CD4-positive, alpha-beta T cell treated with Interleukin-17A for 1 hour (primary cell): ENCODE measurements around the gene CRYL1.

Experiments
- DNase-seq: peaks from one replicate; pipeline ENCODE4 v3.0.0-alpha.2; 2020

Gene CRYL1, protein sequence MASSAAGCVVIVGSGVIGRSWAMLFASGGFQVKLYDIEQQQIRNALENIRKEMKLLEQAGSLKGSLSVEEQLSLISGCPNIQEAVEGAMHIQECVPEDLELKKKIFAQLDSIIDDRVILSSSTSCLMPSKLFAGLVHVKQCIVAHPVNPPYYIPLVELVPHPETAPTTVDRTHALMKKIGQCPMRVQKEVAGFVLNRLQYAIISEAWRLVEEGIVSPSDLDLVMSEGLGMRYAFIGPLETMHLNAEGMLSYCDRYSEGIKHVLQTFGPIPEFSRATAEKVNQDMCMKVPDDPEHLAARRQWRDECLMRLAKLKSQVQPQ

DNA sequence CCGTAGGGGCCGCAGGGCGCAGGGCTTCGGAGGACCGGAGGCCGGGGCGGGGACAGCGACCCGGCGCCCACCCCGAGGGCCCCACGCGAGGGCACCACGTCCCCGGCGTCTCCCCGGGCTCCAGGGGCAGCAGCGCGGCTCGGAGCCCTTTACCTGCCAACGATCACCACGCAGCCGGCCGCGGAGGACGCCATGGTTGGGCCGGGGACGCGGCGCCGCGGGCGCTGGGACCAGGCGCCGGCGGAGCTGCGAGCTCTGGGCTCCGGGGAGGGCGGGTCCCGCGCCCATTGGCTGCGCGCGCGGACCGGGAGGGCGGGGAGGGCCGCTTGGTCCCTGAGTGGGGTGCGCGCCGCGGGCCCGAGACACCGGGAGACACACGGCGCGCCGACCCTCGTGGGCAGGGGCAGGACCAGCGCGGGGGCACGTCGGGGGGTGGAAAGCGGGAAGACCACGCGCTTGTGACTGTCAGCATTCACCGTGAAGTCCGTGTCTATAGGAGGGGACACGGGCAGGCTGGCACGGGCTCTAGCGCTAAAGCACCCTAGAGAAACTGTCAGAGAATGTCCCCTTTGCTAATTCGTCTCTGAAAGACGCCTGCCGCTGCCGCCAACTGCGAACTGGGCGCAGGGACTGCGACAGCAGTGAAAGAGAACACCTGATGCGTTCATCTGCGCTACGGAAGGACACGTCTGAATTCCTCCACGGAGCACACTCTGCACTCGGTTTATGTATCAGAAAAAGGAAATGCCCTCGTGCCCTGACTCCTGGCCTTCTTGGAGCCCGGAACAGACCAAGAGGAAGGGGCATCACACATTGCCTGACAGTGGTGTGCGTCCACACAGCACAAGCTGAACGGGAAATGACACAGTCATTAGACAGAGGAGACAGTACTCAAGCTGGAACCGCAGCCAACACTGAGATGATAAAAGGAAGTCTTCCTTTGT lies at the start of gene CRYL1:
CRYL1 (minus strand) TSS at position 257 of the 944 bp plus-strand sequence; CDS start at position 194, 63 bp downstream.
- DNase-seq: peak; percentile 75

- DNase-seq: no peak
These were observed 48.0 kb upstream of the CRYL1 start for GRCh38 chr13:20573636-20574035.

GRCh38 chr13:20573186-20573585 lies 47.5 kb upstream of the CRYL1 start:
- DNase-seq: no peak

- DNase-seq: no peak
These were observed 46.0 kb upstream of the CRYL1 start for GRCh38 chr13:20571676-20572075.

GRCh38 chr13:20570517-20570916 lies 44.9 kb upstream of the CRYL1 start:
- DNase-seq: no peak

GRCh38 chr13:20567881-20568528 lies 42.3 kb upstream of the CRYL1 start:
- no peak for DNase-seq

- peak; percentile 84 for DNase-seq
These were observed 41.5 kb upstream of the CRYL1 start, which contains the start of gene IFT88 for GRCh38 chr13:20566898-20567874. TSS of gene IFT88 (plus strand) at chr13:20567157. CDS start at chr13:20574386, 7,229 bp downstream.

- no peak for DNase-seq
These were observed 40.8 kb upstream of the CRYL1 start for GRCh38 chr13:20566468-20566897.

DNA sequence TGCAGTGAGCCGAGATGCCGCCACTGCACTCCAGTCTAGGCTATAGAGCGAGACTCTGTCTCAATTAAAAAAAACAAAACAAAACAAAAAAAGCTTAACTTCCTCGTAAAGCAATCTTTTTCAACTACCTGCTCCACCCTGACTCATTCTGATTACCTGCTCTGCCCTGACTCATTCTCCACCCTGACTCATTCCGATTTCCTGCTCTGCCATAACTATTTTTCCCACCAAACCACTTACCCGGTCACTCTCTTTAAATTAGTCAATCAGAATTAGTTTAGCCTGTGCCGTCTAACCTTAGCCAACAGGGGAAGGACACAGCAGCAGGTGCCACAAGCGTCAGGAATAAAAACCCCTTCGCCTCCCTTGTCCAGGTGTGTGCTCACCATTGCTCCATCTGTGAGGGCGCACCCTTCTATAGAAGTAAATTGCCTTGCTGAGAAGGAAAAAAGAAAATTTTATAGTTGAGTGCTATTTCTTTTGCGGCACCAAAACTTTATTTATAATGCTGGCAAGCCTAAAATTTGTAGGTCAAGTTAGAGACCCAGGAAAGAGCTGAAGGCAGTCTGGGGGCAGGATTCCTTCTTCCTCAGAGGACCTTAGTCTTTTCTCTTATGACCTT lies 39.6 kb upstream of the CRYL1 start:
- no peak for DNase-seq

GRCh38 chr13:20561741-20562140 lies 36.1 kb upstream of the CRYL1 start:
- no peak for DNase-seq

GRCh38 chr13:20559659-20560356 lies 34.2 kb upstream of the CRYL1 start:
- no peak for DNase-seq

GRCh38 chr13:20558982-20559381 lies 33.3 kb upstream of the CRYL1 start:
- DNase-seq: no peak

DNA sequence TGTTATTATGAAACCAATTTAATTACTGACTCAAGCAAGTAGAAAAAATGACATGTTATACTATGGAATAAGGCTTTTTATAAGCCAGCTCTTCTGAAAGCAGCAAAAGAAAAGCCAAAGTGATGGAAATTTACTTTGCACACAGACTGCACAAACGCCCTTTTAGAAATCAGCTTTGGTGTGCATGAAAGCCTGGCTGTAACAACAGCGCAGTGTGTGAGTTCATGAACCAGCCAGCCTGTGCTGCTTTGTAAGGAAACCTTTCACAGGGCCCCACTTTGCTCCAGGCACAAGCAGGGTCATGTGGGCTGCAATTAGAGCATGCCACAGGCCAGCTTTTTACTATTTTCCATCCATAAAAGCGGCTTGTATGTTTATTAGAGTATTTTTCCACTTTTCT lies 27.7 kb upstream of the CRYL1 start:
- DNase-seq: no peak

DNA sequence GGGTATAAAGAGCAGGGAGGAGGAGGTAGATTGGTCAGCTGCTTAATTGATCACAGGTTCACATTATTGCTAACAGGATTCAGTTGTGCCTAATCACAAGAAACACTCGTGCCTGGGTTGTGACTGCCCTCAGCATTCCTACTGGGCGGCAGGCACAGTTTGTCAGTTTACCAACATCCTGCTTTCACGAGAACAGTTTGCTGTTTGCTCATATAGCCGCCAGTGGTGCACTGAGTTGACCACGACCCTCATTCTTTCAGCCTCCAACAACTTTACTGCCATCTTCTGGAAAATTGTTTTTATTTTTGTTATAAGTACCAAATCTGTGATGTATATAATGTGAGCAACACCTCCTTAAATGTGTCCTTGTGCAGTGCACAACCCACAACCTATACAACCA lies 25.1 kb upstream of the CRYL1 start:
- DNase-seq: no peak

DNA sequence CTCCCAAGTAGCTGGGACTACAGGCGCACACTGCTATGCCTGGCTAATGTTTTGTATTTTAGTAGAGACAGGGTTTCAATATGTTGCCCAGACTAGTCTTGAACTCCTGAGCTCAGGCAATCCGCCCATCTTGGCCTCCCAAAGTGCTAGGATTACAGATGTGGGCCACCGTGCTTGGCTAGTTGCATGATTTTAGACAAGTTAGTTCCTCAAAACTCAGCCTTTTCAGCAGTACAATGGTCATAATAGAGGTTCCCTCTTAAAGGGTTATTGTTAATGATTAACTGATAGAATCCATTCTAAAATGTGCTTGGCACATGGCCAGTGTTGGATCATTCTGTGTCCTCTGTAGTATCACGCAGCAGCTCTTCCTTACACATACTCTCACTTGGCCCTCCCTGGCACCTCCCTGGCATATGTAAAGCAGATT lies 21.8 kb upstream of the CRYL1 start:
- no peak for DNase-seq

GRCh38 chr13:20546556-20546955 lies 20.9 kb upstream of the CRYL1 start:
- DNase-seq: no peak

DNA sequence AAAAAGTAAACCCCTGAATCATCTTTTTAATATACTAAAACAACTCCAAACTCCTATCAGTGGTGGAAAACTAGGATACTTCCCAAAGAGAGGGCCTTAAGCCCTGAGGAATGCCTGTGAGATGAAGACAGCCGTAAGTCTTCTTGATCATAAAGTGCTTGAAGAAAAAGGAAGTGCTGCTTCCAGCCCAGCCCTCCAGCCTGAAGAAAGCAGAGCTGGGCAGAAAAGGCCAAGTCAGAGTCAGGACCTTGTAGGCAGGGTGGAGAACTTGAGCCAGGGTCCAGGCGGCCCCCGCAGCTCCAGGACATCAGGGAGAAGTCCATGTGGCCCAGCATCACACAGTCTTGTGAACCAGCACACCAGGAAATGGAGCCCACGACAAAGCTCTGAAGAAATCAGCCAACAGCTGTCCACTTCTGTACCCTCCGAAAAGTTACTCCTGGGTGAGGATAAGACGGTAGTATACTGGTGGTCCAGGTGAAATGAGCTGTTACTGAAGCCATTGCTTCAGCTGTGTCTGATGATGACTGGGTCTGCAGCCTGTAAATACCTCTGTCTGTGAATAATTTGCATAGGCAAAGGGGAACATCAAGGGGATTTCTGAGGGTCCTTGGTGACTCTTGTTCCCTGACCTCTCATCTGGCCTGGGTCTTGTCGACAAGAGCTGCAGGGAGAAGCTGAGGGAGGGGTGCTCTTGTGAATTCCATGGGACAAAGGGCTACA lies 18.7 kb upstream of the CRYL1 start:
- DNase-seq: no peak

DNA sequence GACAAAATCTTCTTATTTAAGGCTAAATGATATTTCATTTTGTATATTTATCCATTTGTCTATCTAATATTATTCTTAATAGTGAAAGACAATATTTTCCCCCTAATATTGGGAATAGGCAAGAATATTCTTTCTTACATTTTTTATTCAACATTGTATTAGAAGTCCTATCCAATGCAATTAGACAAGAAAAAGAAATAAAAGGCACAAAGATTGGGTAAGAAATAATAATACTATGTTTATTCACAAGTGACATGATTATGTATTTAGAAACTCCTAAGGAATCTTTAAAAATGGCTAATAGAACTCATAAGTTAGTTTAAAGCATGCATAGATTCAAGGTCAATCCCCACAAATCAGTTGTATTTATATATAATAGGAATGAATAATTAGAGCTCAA lies 11.3 kb upstream of the CRYL1 start:
- no peak for DNase-seq

- DNase-seq: no peak
These were observed 8.5 kb upstream of the CRYL1 start for GRCh38 chr13:20534038-20534608.

- DNase-seq: no peak
These were observed 2.8 kb upstream of the CRYL1 start for GRCh38 chr13:20528452-20528851.
